CD4-positive, alpha-beta T cell treated with Interleukin-4 for 4 hours (primary cell): Measurements from ENCODE around the gene PRDM2.

Experiments used
- DNase-seq: peaks from one replicate; pipeline ENCODE4 v3.0.0-alpha.2; 2020

The PRDM2 gene

DNA sequence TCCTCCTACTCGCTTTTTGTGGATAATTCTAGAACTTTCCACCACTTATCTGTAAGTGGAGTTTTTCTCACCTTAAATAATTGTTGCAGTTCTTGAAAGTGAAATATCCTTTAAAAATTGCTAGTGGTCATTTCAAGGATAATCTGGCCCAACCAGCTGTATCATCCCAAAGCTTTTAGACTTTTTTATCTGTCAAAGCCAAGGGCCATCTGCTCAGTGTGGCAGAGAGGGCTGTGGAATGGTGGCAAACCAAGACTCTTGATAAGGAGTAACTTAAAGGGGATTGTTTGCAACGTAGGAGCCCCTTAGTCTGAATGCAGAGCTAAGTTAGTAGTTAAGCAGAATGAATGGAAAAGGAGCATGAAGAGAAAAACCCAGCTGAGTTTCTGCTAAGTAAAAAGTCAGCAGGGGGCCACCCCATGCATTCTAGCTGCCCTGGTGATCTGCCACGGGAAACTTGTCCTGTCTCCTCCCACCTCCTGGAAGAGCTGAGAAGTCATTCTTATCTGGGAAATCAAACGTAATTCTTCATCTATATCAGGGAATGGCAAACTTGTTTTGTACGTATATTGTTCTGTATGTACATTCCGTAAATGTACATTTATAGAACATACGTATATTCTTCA is 169.3 kb downstream of the PRDM2 start:
- no peak for DNase-seq

DNA sequence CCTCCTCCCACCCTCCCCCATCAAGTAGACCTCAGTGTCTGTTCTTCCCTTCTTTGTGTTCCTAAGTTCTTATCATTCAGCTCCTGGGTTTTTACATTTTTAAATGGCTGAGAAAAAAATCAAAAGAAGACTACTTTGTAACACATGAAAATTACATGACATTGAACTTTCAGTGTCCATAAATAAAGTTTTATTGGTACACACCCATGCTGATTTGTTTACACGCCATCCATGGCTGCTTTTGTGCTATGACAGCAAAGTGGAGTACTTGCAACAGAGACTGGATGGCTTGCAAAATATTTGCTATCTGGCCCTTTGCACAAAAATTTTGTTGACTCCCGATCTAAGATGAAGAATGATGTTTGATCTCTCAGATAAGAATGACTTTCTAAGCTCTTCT is 171.4 kb downstream of the PRDM2 start:
- DNase-seq, result no peak

DNA sequence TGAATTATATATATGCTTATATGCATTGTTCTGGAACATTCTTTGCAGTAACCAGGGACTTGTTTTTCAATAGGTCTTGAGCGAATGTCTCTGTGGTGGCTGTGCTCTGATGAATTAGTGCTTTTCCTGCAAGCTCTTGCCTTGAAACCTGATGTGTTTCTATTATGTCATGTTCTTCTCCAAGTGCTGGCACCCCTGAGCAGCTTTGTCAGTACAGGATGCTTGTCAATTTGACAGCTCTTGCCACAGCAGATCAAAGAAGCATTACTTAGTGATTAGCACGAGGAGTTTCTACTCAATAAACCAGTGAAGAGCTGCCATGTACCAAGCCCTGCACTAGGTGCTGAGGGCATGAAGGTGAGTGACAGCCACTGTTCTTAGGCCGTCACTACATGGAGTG is 171.9 kb downstream of the PRDM2 start:
- DNase-seq, result no peak

DNA sequence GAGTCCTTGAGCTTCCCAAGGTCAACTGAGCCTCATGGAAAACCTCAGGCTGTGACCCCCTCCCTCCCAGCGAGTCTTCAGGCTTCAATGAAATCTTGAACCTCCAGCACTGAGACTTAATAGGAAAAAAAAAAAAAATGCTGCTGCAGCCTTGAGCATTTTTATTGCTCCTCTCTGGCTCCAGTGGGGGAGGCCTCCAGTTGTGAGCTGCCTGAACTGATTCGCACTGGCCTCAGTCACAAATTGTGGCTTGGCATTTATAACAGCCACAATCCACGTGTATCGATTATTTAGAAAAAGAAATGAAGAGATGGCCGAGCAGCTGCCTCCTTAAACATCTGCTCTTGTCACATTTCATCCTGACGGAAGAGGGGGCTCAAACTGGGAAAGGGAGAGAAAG is 173.0 kb downstream of the PRDM2 start:
- DNase-seq, result no peak
